T-helper 17 cell (primary cell): ENCODE measurements around the gene SLC29A1. TPM values are rescaled to one million over a fixed set of nuclear protein-coding genes. Genes with fewer than 3 reads are reported as not detected.

Experiments
- ATAC-seq: fragments of 150-1000 bp; cut with Tn5 transposase; 2 replicates; pipeline ENCODE4 v1.10.0; 2021; ENCODE audit warnings: mild to moderate bottlenecking, moderate library complexity
- DNase-seq, 3 donors: peaks; one replicate each; pipeline versions ENCODE4 v3.0.0 to v3.0.0-alpha.2; 2020 to 2021
- H3K9me3 ChIP-seq: one replicate; pipeline ENCODE4 v1.7.0; 2013; ENCODE audit warnings: low read length, mild to moderate bottlenecking; ENCODE audit not compliant: control insufficient read depth, poor library complexity, severe bottlenecking
- H3K27ac Mint-ChIP-seq: one replicate; pipeline ENCODE4 v1.8.0; 2022; ENCODE audit warnings: mild to moderate bottlenecking, moderate library complexity, mixed read lengths
- H3K27me3 Mint-ChIP-seq: one replicate; pipeline ENCODE4 v1.8.0; 2022; ENCODE audit warnings: mixed read lengths
- H3K36me3 Mint-ChIP-seq: one replicate; pipeline ENCODE4 v1.8.0; 2022; ENCODE audit warnings: low read depth, mixed read lengths
- H3K4me1 Mint-ChIP-seq: one replicate; pipeline ENCODE4 v1.8.0; 2022; ENCODE audit warnings: mild to moderate bottlenecking, mixed read lengths
- H3K4me3 Mint-ChIP-seq: one replicate; pipeline ENCODE4 v1.8.0; 2022; ENCODE audit warnings: mild to moderate bottlenecking, moderate library complexity, mixed read lengths
- total RNA-seq, 4 donors: library from RNA in 2 of 4; stranded (reverse) in 2 of 4; gene quantifications; one replicate each; pipeline ENCODE4 v1.2.3 and lab custom pipeline; 2022 to 2026

The SLC29A1 gene
- total RNA-seq, 2 donors from 2014 or later = 1.4 to 3.4 TPM

DNA sequence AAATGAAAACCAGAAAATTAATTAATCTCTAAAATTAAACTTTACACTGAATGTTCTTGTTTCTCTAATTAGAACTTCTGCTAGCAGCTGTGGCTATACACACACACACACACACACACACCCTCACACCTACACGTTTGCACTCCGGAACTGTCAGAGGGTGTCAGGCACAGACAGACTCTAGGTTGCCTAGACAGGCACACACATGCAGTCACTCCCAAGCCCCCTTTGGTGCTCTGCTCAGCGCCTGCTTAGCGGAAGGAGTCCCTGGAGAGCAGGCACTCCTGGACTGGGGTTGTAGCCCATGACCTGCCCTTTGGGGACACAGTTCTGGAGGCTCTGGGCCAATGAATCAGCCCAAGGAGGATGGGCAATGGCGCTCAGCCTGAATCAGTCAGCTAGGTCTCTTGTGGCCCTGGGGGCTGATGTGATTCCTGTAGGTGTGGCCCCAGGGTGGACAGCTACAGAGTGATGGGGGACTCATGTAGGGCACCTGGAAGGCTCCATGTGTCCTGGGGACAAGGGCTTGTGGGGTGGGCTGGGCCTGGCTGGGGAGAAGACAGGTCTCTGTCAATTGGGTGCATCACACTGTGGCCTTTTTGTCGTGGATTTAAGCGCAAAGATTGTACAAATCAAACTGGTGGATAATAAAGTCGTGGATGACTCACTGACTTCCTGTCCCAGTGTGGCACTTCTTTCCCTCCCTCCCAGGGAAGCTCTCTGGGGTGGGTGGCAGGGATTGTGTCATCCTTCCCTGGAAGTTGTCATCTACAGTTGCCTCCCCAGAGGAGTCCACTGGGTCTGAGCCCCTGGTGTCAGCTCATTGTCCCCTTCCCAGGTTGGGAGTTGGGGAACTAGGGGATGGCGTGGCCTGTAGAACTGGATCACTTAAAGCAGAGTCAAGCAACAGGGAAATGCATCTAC is 55.6 kb downstream of the SLC29A1 start:
- Mint-ChIP-seq H3K4me1 (peaks cover 3% of the 10 kb centered on the region), H3K4me3 (no peak overlapping the region), H3K36me3 (peaks cover 11% of the 10 kb centered on the region), H3K27ac (no peak overlapping the region), H3K27me3 (peaks cover 60% of the 10 kb centered on the region)
- H3K9me3 ChIP-seq = no peaks in the 10 kb centered on the region
- no peak for ATAC-seq
- no peak for DNase-seq

Other genes starting within 250 kb of the SLC29A1 start
- 10 to 100 TPM; 13.2 to 13.7 TPM for gene MRPL14, start 96.1 kb upstream of the SLC29A1 start, total RNA-seq
- gene TMEM63B, start 96.0 kb upstream of the SLC29A1 start, total RNA-seq = 10 to 100 TPM; 25.6 to 27.1 TPM
- 1 to 10 TPM in 1 of 2 donors, under 1 TPM in 1; 0.26 to 1.0 TPM for gene CAPN11, start 64.8 kb upstream of the SLC29A1 start, total RNA-seq
- gene MYMX, start 6.7 kb upstream of the SLC29A1 start, total RNA-seq = not detected
- 100 to 1,000 TPM; 454 to 478 TPM for gene HSP90AB1, start 23.5 kb downstream of the SLC29A1 start, total RNA-seq
- gene SLC35B2, start 33.9 kb downstream of the SLC29A1 start, total RNA-seq = 10 to 100 TPM; 14.7 to 15.2 TPM
- 10 to 100 TPM; 59.2 to 62.8 TPM for gene NFKBIE, start 42.0 kb downstream of the SLC29A1 start, total RNA-seq
- gene TMEM151B, start 46.9 kb downstream of the SLC29A1 start, total RNA-seq = not detected
- gene AARS2, start 89.8 kb downstream of the SLC29A1 start, total RNA-seq = 10 to 100 TPM; 13.1 to 14.8 TPM
- gene SPATS1, start 119.1 kb downstream of the SLC29A1 start, total RNA-seq = not detected
- 10 to 100 TPM; 17.8 to 24.7 TPM for gene CDC5L, start 164.1 kb downstream of the SLC29A1 start, total RNA-seq